ENCODE measurements around the gene PTPA. TPM values are rescaled to one million over a fixed set of nuclear protein-coding genes. Genes with fewer than 3 reads are reported as not detected.
A peak's percentile ranks its signal among the peaks of the same experiment; 100 is the strongest.

PTPA gene
- total and polyA plus RNA-seq, 9 of the 15 experiments (the other 6 are each of a cell fraction or from before 2014, with no cell fraction given): 1.7 to 121 (median 72.6) TPM

DNA sequence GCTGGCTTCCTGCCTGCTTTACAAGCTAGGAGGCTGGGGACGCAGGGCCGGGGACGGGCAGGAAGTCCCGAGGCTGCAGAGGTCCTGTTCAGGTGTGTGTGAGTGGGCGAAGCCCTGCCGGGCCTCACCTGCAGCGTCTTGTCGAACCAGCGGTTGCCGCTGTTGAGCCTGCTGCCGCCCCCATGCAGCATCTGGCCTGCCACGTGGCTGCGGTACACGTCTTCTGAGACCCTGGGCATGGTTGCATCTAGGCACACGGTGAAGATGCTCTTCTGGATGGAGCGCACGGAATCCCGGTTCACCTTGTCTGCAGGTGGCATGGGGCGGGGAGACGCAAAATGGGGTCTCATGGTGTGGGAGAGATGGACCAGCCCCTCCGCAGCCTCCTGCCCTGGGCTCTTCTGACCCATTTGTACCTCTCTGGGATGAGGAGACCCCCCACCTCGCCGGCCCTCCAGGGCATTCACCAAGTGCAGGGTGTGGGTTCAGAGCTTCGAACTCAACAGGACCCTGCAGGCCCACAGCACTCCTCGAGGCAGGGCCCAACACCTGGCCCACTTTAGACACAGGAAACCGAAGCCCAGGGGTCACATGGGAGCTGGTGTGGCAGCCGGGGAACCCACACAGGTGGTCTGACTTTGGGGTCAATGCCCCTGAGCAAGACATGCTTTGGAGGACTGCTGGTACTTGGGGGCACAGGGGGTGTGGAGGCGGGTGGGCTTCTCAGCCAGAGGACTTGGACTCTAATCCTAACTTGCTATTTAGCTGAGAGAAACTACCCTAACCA is 10.6 kb upstream of the PTPA start:
- H3K27ac ChIP-seq (ENCODE audit: extremely low read depth, low read depth, low read length): no peak overlapping the region
- WGBS (ENCODE audit: insufficient coverage, low coverage, missing lambda C conversion rate): 57% methylated on average over 28 of the region's 28 CpGs
- H2AFZ ChIP-seq (ENCODE audit: low read depth, low read length): no peak overlapping the region
- H3K79me2 ChIP-seq (ENCODE audit: control insufficient read depth, insufficient read depth, low read length): no peaks in the 10 kb centered on the region
- intact Hi-C loops (cut with micrococcal nuclease) (no loop called here), in situ Hi-C loops (cut with MboI) (no loop called here)
- H3K9ac ChIP-seq (ENCODE audit: insufficient read depth in 1 of 2, low read depth in 2 of 2, low read length in 2 of 2): 0 out of 4 replicates have a peak overlapping the region, but pooled peaks of 1 of the 2 experiments have one; percentile 21
- no peaks in the 10 kb centered on the region for H3K36me3 ChIP-seq (ENCODE audit: control insufficient read depth, insufficient read depth, low read length)
- BruUV-seq (replicated peaks): no TSS peak
- no peaks in the 10 kb centered on the region for H3K27me3 ChIP-seq (ENCODE audit: control insufficient read depth in 2 of 2, insufficient read depth in 2 of 2, low read length in 2 of 2)
- no peaks in the 10 kb centered on the region for H4K20me1 ChIP-seq (replicated peaks; ENCODE audit: control insufficient read depth, insufficient read depth, low read length)
- no peak for FAIRE-seq
- TF ChIP-seq, protein P1, sequence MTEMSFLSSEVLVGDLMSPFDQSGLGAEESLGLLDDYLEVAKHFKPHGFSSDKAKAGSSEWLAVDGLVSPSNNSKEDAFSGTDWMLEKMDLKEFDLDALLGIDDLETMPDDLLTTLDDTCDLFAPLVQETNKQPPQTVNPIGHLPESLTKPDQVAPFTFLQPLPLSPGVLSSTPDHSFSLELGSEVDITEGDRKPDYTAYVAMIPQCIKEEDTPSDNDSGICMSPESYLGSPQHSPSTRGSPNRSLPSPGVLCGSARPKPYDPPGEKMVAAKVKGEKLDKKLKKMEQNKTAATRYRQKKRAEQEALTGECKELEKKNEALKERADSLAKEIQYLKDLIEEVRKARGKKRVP (CRISPR knock-in tag; IDR thresholded peaks at IDR 0.05): no peak
- peak; percentile 38; the same call in 1 of the 2 replicates for TF ChIP-seq POLR2G (IDR thresholded peaks at IDR 0.05; ENCODE audit: low read depth, low read length)
- TF ChIP-seq RFX7 (CRISPR knock-in tag; IDR thresholded peaks at IDR 0.05): no peak
- peaks cover 3% of the 10 kb centered on the region for H3K9me1 ChIP-seq (ENCODE audit: control insufficient read depth, insufficient read depth, low read length)
- no peaks in the 10 kb centered on the region for H3K9me3 ChIP-seq (replicated peaks; ENCODE audit: control insufficient read depth, insufficient read depth, low read depth, low read length)
- H3K4me2 ChIP-seq (ENCODE audit: insufficient read depth, low read length): no peak overlapping the region
- no peak for ATAC-seq
- H3K4me1 ChIP-seq (replicated peaks in 1 of 2; ENCODE audit: control insufficient read depth in 2 of 2, insufficient read depth in 2 of 2, low read length in 2 of 2): peaks cover 14 to 39% of the 10 kb centered on the region in 2 experiments
- ChIA-PET POLR2A (interaction anchor here (0.6 to 1.4 kb wide), 5 partner anchors 8 to 1212 kb away, joined by 3 to 4 read pairs (median 3); partner anchors contain the start of gene DOLPP1), CTCF (ENCODE audit: low intra/inter-chr PET ratio) (no interaction called here)
- no peak overlapping the region for H3K4me3 ChIP-seq
- no peak for DNase-seq (ENCODE audit: extremely low read depth in 1 of 4, low spot score in 3 of 4)
